A673 (cell line): ENCODE results near the gene RTBDN.

Source experiments
- EZH2 ChIP-seq: fragments of 200-600 bp; sonication (generic); IDR thresholded peaks from 2 replicates; pipeline ENCODE4 v1.6.1; 2017; ENCODE audit warnings: borderline replicate concordance, low read depth, mild to moderate bottlenecking, mixed read lengths, antibody characterized with exemption, low read length; ENCODE audit not compliant: poor library complexity, severe bottlenecking
- TF ChIP-seq, protein P1 (sequence below): fragments of 300-800, 200-600 bp; sonication (generic); conservative IDR thresholded peaks from 2 replicates; pipeline ENCODE4 v1.5.1; 2017; ENCODE audit warnings: low read depth, mild to moderate bottlenecking, antibody characterized with exemption, low read length, moderate library complexity, mixed read lengths

DNA sequence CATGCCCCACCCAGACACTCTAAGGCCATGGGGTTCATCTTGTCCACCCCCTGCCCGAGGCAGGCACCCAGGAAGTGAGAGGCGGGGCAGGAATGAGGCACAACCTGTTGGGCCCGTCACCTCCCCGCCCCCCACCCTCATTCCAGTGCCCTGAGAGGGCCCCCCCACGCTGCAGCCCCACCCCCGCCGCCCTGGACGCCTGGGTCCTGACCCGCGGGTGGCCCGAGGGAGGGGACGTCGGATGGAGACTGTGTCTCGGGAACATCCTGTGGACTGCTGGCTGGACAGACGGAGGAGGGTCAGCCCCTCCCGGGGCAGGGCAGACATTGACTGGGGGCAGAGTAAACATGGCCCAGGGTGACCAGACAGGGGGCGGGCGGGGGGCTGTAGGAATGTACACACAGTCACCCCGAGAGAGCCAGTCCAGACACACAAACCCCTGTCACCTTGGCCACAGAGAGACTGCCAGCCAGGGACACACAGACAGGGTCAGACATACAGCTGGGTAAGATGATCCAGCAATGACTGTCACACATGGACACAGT lies 50.5 kb downstream of the RTBDN start:
- TF ChIP-seq, protein P1, sequence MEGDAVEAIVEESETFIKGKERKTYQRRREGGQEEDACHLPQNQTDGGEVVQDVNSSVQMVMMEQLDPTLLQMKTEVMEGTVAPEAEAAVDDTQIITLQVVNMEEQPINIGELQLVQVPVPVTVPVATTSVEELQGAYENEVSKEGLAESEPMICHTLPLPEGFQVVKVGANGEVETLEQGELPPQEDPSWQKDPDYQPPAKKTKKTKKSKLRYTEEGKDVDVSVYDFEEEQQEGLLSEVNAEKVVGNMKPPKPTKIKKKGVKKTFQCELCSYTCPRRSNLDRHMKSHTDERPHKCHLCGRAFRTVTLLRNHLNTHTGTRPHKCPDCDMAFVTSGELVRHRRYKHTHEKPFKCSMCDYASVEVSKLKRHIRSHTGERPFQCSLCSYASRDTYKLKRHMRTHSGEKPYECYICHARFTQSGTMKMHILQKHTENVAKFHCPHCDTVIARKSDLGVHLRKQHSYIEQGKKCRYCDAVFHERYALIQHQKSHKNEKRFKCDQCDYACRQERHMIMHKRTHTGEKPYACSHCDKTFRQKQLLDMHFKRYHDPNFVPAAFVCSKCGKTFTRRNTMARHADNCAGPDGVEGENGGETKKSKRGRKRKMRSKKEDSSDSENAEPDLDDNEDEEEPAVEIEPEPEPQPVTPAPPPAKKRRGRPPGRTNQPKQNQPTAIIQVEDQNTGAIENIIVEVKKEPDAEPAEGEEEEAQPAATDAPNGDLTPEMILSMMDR, result no peak
- no peak for TF ChIP-seq EZH2
